Activated CD8-positive, alpha-beta T cell treated with anti-CD3 and anti-CD28 coated beads for 36 hours (primary cell): ENCODE measurements around the gene MAST4. TPM values are rescaled to one million over a fixed set of nuclear protein-coding genes. Genes with fewer than 3 reads are reported as not detected.
"Not testable (repeated sequence)": the region's sequence is repeated elsewhere in the genome, so short reads cannot be mapped to it uniquely, and the experiment has no call there.

ENCODE experiments used
- ATAC-seq: fragments of 200-7000 bp; cut with Tn5 transposase; one replicate; pipeline ENCODE4 v1.10.0; 2021; ENCODE audit warnings: mild to moderate bottlenecking, moderate library complexity
- CTCF ChIA-PET: fragments of 350-600 bp; sonication (Branson Sonifier 250); formaldehyde crosslinking; loops from one replicate; lab custom pipeline; 2021; ENCODE audit warnings: antibody characterized with exemption; lab: Charles Lee
- POLR2A ChIA-PET: fragments of 350-600 bp; sonication (Branson Sonifier 250); formaldehyde crosslinking; loops from one replicate; lab custom pipeline; 2021; ENCODE audit warnings: antibody characterized with exemption; lab: Charles Lee
- DNase-seq: peaks from one replicate; pipeline ENCODE4 v3.0.0-alpha.2; 2020
- H3K27ac Mint-ChIP-seq: one replicate; pipeline ENCODE4 v1.8.0; 2021; ENCODE audit warnings: mild to moderate bottlenecking, mixed read lengths
- H3K27me3 Mint-ChIP-seq: one replicate; pipeline ENCODE4 v1.8.0; 2021; ENCODE audit warnings: mixed read lengths
- H3K36me3 Mint-ChIP-seq: one replicate; pipeline ENCODE4 v1.8.0; 2021; ENCODE audit warnings: low read depth, mixed read lengths
- H3K4me1 Mint-ChIP-seq: one replicate; pipeline ENCODE4 v1.8.0; 2021; ENCODE audit warnings: low read depth, mixed read lengths
- H3K4me3 Mint-ChIP-seq: one replicate; pipeline ENCODE4 v1.8.0; 2021; ENCODE audit warnings: mild to moderate bottlenecking, moderate library complexity, mixed read lengths
- H3K9me3 Mint-ChIP-seq: one replicate; pipeline ENCODE4 v1.8.0; 2021; ENCODE audit warnings: mixed read lengths
- intact Hi-C: fragments of 100-400 bp; cut with micrococcal nuclease; formaldehyde crosslinking; loops from one replicate; pipeline ENCODE4 v1.10.0; 2022
- total RNA-seq, 2 experiments: library from RNA; stranded (reverse); gene quantifications; one replicate each; pipeline ENCODE4 v1.2.3, GENCODE V29; 2021
- TF ChIP-seq, protein P1 (sequence below): fragments of 200-600 bp; IDR thresholded peaks from one replicate; pipeline ENCODE4 v1.8.0; 2022; ENCODE audit warnings: antibody characterized with exemption, mild to moderate bottlenecking

Gene MAST4
- total RNA-seq, 2 experiments from 2014 or later: 7.6 to 10.0 TPM

DNA sequence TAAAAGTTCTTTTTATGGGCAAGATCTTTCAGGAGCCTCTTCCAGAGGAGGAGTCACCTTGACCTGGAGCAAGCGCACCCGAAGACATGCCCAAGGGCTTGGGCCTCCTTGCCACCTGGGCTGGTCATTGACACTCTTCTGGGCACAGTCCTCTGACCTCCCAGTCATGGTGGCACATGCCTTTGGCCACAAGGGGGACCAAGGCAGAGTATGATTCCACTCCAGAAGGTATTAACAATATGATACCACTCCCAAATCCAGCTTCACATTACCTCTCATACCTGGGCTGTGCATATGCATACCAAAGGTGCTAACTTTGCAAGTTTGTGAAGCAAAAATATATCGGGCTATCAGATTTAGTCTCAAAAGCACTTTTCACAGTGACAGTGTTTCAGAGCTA, 84.6 kb downstream of the MAST4 start:
- Mint-ChIP-seq H3K4me1 (no peaks in the 10 kb centered on the region), H3K9me3 (no peaks in the 10 kb centered on the region), H3K4me3 (no peak overlapping the region), H3K27me3 (peaks cover 2% of the 10 kb centered on the region), H3K27ac (no peak overlapping the region), H3K36me3 (no peaks in the 10 kb centered on the region)
- DNase-seq (no peak), ATAC-seq (no peak)
- ChIA-PET CTCF (interaction anchor here (1.4 kb wide), 1 partner anchor 27 kb away, joined by 3 read pairs; no protein-coding TSS in a partner anchor), POLR2A (no interaction called here)
- intact Hi-C loops: no loop called here
- TF ChIP-seq, protein P1, sequence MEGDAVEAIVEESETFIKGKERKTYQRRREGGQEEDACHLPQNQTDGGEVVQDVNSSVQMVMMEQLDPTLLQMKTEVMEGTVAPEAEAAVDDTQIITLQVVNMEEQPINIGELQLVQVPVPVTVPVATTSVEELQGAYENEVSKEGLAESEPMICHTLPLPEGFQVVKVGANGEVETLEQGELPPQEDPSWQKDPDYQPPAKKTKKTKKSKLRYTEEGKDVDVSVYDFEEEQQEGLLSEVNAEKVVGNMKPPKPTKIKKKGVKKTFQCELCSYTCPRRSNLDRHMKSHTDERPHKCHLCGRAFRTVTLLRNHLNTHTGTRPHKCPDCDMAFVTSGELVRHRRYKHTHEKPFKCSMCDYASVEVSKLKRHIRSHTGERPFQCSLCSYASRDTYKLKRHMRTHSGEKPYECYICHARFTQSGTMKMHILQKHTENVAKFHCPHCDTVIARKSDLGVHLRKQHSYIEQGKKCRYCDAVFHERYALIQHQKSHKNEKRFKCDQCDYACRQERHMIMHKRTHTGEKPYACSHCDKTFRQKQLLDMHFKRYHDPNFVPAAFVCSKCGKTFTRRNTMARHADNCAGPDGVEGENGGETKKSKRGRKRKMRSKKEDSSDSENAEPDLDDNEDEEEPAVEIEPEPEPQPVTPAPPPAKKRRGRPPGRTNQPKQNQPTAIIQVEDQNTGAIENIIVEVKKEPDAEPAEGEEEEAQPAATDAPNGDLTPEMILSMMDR: no peak

DNA sequence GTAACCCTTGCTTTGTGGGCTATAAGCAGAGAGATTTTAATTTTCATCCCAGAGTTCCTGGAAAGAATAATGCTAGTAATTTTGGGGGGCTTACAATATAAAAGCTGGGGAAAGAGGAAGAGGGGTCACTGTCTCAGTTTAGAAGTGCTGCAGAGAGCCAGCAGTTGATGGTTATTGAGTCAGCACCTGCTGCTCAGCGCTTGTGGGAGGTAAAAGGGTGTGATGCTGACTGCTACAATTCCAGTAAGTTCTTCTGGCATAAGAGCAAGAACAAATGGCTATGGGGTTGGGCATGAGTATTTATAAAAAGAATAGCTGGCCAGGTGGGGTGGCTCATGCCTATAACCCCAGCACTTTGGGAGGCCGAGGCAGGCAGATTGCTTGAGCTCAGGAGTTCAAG, 88.5 kb downstream of the MAST4 start:
- intact Hi-C loops: no loop called here
- Mint-ChIP-seq H3K27me3 (no peaks in the 10 kb centered on the region), H3K9me3 (no peaks in the 10 kb centered on the region), H3K27ac (no peak overlapping the region), H3K4me1 (no peaks in the 10 kb centered on the region), H3K4me3 (no peak overlapping the region), H3K36me3 (no peaks in the 10 kb centered on the region)
- DNase-seq (no peak), ATAC-seq (no peak)
- ChIA-PET POLR2A (no interaction called here), CTCF (no interaction called here)
- TF ChIP-seq, protein P1: no peak

DNA sequence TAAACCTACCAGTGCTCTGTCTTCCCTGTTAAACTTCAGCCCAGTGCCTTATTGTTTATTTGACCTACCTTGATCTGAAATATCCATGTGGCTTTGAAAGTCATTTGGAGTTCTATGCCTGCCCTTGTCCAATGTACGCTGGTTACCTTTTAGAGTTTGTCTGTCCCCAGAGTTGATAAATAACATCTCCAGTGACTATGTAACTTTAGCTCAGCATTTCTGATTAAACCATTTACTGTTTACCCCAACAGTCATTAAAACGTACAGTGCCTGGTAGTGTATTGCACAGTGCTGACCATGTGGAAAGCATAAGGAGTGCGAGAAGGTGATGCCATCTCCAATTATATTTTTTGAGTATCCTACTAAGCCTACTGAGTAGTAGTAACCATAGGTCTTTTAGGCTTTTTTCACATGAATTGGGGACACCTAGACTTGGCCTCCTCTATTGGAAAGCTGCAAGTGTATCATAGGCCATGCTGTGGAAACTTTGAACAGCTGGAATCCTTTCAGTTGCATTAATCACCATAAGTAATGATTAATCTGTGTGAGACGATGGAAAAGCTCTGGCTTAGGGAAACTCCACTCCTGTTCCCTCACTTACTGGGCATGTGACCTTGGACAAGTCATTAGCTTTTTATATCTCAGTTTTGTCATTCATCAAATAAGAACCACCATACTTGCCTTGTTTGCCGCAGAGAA, 93.5 kb downstream of the MAST4 start:
- ATAC-seq: no peak
- POLR2A ChIA-PET: no interaction called here
- Mint-ChIP-seq H3K4me3 (no peak overlapping the region), H3K27ac (no peak overlapping the region), H3K36me3 (no peaks in the 10 kb centered on the region), H3K4me1 (no peaks in the 10 kb centered on the region), H3K9me3 (no peaks in the 10 kb centered on the region), H3K27me3 (peaks cover 1% of the 10 kb centered on the region)
- intact Hi-C loops: no loop called here
- TF ChIP-seq, protein P1: no peak
- CTCF ChIA-PET: interaction anchor here (1.0 to 1.5 kb wide), 2 partner anchors 38 to 383 kb away, joined by 3 read pairs; no protein-coding TSS in a partner anchor
- DNase-seq: no peak

DNA sequence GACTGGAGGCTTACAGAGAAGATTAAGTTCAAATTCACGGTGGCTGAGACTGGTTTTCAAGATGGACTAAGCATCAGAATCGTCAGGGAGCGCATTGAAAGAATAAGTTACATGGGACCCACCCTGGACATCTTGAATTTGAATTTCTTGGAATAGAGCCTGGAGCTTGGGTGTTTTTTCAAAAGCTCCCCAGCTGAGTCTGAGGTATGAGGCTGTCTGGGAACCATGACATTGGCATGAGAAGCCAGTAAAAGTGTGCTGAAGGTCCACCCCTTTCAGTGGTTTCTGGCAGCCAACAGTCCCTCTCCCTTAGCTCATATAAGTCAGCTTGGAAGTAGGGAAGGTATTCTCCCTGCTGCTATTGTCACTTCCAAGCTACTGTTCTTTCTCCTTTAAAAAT, 97.8 kb downstream of the MAST4 start:
- H3K36me3 Mint-ChIP-seq: no peaks in the 10 kb centered on the region
- no peak overlapping the region for H3K4me3 Mint-ChIP-seq
- H3K9me3 Mint-ChIP-seq: peaks cover 3% of the 10 kb centered on the region
- DNase-seq: no peak
- TF ChIP-seq, protein P1: no peak
- POLR2A ChIA-PET: interaction anchor here (0.6 kb wide), 1 partner anchor 541 kb away, joined by 3 read pairs; no protein-coding TSS in a partner anchor
- no peak overlapping the region for H3K27ac Mint-ChIP-seq
- ATAC-seq: no peak
- no peaks in the 10 kb centered on the region for H3K4me1 Mint-ChIP-seq
- CTCF ChIA-PET: interaction anchor here (1.0 kb wide), 1 partner anchor 9 kb away, joined by 3 read pairs; no protein-coding TSS in a partner anchor
- intact Hi-C loops: no loop called here
- H3K27me3 Mint-ChIP-seq: peaks cover 15% of the 10 kb centered on the region

DNA sequence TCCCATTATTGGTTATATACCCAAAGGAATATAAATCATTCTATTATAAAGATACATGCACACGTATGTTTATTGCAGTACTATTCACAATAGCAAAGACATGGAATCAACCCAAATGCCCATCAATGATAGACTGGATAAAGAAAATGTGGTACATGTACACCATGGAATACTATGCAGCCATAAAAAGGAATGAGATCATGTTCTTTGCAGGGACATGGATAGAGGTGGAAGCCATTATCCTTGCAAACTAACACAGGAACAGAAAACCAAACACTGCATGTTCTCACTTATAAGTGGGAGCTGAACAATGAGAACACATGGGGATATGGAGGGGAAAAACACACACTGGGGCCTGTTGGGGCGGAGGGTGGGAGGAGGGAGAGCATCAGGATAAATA, 99.6 kb downstream of the MAST4 start:
- peaks cover 15% of the 10 kb centered on the region for H3K27me3 Mint-ChIP-seq
- H3K36me3 Mint-ChIP-seq, intact Hi-C loops: not testable (repeated sequence)

More for the DNA sequence above, 99.6 kb downstream of the MAST4 start:
- CTCF ChIA-PET, H3K9me3 Mint-ChIP-seq, DNase-seq, H3K4me3 Mint-ChIP-seq, H3K27ac Mint-ChIP-seq, H3K4me1 Mint-ChIP-seq, ATAC-seq, POLR2A ChIA-PET: not testable (repeated sequence)
